ENCODE data around the gene RASGRF2.

RASGRF2 gene

DNA sequence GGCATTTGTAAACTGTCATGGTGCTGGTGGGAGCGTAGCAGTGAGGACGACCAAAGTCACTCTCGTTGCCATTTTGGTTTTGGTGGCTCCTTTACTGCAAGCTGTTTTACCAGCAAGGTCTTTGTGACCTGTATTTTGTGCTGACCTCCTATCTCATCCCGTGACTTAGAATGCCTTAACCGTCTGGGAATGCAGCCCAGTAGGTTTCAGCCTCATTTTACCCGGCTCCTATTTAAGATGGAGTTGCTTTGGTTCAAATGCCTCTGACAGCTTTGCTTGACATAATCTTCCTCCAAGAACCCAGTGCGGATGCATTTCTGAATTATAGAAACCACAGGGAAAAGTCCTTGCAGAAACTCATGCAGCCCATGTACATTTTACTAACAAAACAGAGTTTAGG is 3.9 kb upstream of the RASGRF2 start:
- no peak for DNase-seq

DNA sequence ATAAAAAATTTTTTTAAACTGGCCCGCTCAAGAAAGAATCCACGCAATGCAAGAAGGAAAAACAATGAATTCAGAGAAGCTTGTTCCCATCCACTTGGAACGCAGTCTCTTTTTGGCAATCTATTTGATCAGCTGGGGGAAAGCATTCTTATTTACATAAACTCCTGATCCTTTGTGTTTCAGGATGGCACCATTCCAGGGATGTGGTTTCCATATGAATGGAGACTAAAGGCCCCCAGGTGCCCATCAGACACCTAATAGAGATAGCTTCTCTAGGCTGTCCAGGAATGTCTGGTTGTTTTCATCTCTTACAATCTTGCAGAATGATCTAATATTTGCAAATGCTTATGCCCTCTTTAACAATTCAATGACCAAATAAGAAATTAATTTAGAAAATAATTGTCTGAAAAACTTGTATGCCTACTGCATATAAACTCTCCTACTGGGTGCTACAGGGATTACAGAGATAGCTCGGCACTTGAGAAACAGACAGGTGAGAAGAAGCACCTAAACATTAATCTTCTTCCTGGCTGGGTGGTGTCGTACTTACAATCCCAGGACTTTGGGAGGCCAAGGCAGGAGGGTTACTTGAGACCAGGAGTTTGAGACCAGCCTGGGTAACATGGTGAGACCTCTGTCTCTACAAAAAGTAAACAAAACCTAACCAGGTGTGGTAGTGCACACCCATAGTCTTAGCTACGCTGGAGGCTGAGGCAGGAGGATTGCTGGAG is 3.0 kb upstream of the RASGRF2 start:
- no peak for DNase-seq

DNA sequence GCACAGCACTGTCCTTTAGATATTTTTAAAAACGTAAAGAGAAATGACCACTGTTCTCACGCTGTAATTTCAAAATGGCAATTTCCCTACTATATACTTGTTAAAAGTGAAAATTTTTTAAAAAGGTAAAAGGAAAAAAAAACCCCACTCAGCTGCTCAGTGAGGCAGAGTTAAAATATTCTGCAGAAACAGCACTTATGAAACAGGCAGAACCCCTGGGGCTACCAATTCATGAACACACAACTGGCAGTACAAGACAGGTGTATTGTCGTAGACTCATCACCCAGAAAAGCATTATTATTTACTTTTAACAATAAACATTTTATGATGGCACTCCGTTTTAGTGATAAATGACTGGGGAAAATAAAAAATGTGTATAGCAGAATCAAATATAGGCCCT is 1.5 kb upstream of the RASGRF2 start:
- no peak for DNase-seq

DNA sequence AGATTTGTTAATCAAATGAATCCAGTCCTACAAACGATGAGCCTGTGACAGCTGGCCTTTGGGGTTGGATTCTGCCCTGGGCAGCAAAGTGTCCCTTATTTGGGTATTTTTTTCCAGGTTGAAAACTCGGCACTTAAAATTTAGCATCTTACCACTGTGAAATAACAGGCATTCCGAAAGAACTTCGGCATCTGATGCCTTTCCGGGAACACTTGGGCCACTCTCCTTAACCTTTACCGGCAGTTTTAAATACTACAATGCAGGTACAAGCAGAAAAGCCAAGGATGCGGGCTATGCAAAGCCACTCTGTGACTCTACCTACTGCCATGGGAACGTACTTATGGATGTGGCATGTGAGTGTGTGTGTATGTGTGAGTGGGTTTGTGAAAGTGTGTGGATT is 1.0 kb upstream of the RASGRF2 start:
- DNase-seq = no peak

DNA sequence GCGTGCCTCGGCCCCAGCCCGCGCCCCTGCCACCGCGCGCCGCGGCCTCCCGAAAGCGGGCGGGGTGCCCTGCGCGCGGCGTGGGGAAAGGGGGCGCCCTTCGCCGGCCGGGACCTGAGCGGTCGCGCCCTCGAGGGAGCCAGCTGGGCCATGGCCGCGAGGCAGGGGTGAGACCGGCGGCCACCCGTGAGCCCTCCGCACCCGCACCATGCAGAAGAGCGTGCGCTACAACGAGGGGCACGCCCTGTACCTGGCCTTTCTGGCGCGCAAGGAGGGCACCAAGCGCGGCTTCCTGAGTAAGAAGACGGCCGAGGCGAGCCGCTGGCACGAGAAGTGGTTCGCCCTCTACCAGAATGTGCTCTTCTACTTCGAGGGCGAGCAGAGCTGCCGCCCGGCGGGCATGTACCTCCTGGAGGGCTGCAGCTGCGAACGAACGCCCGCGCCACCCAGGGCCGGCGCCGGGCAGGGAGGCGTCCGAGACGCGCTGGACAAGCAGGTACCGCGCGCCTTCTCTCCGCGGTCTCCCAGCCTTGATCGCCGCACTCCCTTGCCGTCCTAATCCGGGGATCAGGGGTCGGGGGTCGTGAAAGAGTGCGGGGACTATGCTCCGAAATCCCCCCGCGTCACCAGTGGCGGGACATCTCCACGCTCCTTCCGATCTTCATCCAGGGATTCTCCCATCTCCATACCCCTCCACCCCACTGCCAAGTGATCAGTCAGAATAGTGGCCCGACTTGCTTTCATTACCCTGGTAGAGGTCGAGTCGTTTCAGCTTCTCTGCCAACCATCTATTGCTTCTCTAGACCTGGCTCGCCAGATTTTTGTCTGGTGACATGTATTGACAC is 590 bp downstream of the RASGRF2 start:
- peak; percentile 39 to 41 for DNase-seq

DNA sequence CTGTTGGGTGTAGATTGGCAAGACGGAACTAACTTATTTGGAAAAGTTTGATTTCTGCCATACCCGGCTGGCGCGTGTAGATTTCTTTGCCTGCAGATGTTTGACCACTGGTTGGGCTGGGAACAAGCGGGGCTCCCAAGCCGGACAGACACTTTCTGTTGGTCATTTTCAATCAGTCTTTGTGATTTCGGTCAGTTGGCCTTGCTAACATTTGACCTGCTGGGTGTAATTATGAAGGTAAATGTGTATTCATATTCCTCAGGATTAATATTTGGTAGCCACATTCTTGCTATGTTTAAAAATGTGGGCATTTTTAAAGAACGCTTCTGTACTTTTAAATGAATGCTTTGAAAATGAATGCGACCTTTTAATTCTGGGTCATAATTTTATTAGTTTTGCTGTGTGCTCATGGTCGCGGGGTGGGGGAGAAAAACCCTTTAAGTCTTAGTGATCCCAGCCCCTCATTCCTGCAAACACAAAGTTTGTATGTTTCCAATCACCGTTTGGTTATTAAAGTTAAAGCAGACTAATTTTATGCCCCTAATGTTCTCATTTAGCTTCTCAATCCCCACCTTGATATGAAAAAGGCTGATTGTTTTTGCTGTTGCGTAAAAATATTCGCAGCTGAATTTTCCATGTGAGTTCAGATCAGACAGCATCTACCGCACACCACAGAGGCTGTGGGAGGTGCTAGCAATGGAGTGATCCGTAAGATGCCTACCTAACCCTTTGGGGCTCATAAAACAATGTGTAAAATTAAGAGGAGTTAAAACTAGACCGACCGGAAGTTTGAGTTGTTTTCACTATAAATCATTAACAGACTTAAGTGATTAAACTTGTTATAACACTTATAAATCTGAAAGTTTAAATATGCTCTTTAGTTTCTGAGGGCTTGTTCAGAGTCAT is 1.5 kb downstream of the RASGRF2 start:
- DNase-seq = peak; percentile 42 to 49

- DNase-seq = no peak
These were observed 2.7 kb downstream of the RASGRF2 start for GRCh38 chr5:80962630-80963520.

- no peak for DNase-seq
These were observed 3.3 kb downstream of the RASGRF2 start for GRCh38 chr5:80963521-80963895.

DNA sequence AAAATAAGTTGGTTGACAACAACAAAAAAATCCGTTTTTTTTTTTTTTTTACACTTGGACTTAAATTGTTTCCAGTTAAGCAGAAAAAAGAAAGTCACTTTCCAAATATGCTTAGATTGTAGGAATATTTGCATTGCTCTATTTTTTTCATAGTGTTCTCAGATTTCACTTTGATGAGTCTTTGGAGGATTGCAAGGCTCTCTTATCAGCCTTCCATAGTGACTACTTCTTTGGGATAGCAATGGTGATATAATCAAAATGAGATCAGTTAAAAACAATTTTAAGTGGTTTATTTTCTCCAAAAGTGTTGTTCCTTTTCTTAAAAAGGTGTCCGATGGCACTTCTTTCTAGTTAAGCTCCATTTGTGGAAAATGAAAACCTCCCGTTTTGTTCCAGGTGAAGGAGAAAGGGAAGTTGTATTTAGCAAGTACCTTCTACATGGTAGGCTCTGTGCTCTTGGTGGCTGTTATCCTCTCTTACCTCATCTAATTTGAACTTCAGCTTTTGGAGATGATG is 3.9 kb downstream of the RASGRF2 start:
- DNase-seq = no peak

DNA sequence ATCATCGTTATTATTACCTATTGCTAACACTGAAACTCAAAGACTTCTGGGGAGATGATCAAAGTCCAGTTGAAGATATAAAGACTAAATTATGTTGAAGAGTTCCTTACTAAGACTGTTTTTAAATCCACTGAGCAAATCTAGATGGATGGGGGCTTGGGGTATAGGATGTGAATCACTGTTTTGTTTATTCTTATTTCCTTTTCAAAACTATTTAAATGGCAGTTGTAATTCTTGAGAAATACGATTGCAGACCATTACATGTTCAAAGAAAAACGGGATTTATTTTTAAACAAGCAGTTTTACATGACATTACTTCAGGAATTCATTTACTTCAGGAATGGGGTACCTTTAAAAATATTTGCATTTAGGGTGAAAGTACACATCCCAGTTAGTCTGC is 4.3 kb downstream of the RASGRF2 start:
- DNase-seq = no peak

GRCh38 chr5:80964919-80965318 is 4.8 kb downstream of the RASGRF2 start:
- DNase-seq = no peak

- no peak for DNase-seq
These were observed 7.5 kb downstream of the RASGRF2 start for GRCh38 chr5:80967500-80968181.

DNA sequence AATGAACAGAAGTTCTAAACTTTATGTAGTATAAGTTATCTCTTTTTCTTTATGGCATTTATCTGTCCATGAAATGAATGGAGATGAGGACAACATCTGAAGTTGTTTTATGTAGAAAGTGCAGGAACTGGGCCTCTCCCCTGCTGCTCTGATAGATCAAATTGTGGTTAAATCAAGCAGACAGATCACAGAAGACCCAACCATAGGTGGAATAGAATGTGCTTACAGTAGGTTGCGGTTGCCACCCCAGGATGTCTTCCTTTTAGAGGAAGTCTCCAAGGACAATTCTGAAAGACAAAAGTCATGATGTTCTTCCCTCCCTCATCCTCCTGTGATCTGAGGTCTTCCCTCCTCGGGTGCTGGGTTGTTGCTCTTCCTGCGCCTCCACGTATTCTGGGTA is 12.9 kb downstream of the RASGRF2 start:
- DNase-seq = no peak

DNA sequence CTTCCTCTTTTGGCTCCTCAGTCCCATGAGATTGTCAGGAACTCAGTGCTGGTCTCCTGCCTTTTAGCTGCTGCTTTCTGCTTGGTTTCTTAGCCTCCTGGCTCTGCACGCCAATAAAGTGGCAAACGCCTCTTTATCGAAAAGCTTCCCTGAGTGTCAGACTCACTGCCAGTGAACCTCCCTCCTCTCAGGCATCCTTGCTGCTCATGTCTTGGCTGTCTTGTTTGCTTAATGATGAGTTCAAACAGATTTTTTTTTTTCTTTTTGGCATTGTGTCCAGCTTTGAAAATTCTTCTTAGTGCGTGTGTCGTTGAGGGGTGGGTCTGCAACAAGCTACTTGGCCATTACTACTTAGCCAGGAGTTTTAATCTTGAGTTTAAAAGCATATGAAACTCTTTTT is 14.9 kb downstream of the RASGRF2 start:
- DNase-seq = no peak

GRCh38 chr5:80976985-80977384 is 16.8 kb downstream of the RASGRF2 start:
- no peak for DNase-seq

GRCh38 chr5:80977764-80978163 is 17.6 kb downstream of the RASGRF2 start:
- no peak for DNase-seq

- DNase-seq = no peak
These were observed 18.7 kb downstream of the RASGRF2 start for GRCh38 chr5:80978772-80979317.

- DNase-seq = no peak
These were observed 21.9 kb downstream of the RASGRF2 start for GRCh38 chr5:80982093-80982492.

- no peak for DNase-seq
These were observed 25.6 kb downstream of the RASGRF2 start for GRCh38 chr5:80985600-80986228.

GRCh38 chr5:80986382-80986781 is 26.2 kb downstream of the RASGRF2 start:
- no peak for DNase-seq

All from activated CD4-positive, alpha-beta T cell treated with anti-CD3 and anti-CD28 coated beads, Interleukin-2, amount 50 U/mL, for 4 hours (primary cell).